HS-27A (cell line): ENCODE measurements around the gene LYSMD3.
"Not testable (repeated sequence)": the region's sequence is repeated elsewhere in the genome, so short reads cannot be mapped to it uniquely, and the experiment has no call there.

Source experiments
- DNase-seq: peaks from one replicate; pipeline ENCODE4 v3.0.0-alpha.2; 2012; ENCODE audit warnings: low read depth, missing footprints

The LYSMD3 gene

DNA sequence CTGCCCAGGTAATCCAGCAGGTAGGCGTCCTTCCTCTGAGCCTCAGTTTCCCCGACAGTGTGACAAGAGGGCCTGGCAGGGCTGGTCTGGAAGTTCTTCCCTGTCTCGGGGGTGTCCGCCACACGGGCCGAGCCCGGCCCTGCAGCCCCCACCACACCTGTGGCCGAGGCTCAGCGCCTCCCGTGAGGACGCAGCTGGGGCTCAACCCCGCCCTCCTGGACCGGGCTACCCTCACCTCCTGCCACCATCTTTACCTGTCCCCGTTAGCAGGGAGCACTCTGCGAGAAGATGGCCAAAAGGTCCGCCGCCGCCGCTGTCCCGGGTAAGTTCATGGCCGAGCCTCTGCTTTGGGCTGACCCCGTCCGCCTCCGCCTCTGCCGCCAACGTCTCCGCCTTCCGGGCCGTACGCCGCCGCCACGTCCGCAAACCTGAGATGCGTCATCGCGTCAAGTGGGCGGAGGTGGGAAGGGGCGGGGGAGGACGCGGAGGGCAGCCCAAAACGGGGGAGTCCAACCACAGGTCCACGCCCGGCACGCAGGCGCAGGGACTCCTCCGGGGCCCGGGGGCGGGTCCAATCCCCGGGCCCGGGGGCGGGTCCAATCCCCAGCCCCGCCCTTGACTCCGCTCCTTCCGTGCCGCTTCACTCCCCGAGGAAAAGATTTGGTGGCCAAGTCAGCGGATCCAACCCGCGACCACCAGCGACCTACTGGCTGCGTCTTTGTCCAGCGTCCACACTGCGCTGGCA lies at the start of gene LYSMD3:
LYSMD3 (minus strand) TSS at position 391 of the 745 bp plus-strand sequence. CDS start 4,295 bp downstream, outside the sequence.
- peak; percentile 58 for DNase-seq

DNA sequence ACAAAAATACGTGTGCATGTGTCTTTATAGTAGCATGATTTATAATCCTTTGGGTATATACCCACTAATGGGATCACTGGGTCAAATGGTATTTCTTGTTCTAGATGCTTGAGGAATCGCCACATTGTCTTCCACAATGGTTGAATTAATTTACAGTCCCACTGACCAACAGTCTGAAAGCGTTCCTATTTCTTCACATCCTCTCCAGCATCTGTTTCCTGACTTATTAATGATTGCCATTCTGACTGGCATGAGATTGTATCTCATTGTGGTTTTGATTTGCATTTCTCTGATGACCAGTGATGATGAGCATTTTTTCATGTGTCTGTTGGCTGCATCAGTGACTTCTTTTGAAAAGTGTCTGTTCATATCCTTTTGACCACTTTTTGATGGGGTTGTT lies 47.2 kb upstream of the LYSMD3 start:
- DNase-seq: not testable (repeated sequence)

DNA sequence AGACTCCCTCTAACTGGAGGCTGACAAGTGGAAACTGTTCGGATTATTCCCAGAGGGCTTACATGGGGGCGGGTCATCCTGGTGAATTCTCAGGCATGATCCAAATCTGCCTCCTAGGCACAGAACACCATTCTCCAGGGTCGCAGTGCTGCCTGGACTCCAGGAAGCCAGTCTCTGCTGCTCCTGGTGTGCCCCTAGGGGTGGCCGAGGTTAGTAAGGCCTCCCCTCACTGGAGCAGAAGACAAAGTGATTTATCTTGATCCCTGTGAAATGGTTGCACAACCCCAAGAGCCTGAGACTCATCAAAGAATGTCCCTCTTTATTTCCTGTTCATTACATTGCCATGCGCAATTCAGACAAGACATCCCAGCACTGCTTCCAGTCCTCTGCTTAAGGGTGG lies 46.3 kb upstream of the LYSMD3 start:
- no peak for DNase-seq

DNA sequence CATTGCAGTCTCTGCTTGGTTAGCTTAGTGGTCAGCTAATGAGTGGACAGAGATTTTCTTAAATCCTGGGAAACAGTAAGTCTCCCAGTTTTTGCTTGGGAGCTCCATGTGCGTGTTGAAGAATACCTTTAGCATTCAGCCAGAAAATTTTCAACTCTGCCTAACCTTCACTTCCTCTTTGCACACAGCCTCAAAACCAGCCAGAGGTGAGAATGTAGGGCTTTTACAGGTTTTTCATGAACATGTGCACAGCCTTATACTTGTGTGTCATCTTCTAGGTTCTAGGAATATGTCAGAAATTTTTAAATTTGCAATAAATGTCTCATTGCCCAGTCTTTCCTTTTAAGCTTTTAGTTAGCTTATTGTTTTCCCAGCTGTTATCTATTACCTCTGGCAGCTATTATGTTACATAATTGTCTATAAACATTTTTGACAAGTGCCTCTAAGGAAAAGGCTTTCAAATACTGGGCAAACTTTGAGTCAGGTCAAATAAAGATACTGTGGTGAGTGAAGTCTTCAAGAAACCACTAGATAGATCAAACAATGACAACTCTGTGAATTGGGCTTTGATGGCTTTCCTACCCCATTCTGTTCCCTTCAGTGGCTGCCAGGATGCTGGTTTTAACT lies 41.9 kb upstream of the LYSMD3 start:
- no peak for DNase-seq

DNA sequence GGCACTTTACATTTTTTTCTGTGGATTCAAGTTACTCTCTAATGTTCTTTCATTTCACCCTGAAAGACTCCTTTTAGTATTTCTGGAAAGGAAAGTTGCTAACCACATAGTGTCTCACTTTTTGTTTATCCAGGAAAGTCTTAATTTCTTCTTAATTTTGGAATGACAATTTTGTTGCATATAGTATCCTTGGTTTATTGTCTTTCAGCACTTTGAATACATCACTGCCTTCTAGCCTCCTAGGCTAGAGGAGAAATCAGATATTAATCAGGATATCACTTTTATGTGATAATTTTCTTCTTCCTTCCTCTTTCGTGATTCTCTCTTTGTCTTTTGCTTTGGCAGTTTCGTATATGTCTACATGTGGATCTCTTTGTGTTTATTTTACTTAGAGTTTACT lies 40.6 kb upstream of the LYSMD3 start:
- no peak for DNase-seq

DNA sequence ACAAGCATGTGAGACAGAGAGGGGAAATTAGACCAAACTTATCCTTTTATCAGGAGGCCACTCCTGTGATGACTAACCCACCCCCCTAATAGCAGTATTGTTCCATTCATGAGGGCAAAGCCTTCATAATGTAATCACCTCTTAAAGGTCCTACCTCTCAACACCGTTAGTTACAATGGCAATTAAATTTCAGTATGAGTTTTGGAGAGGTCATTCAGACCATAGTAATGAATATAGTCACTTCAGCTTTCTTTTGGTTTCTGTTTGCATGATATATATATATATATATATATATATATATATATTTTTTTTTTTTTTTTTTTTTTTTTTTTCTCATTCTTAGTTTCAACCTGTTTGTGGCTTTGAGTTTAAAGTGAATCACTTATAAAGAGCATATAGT lies 39.7 kb upstream of the LYSMD3 start:
- no peak for DNase-seq

DNA sequence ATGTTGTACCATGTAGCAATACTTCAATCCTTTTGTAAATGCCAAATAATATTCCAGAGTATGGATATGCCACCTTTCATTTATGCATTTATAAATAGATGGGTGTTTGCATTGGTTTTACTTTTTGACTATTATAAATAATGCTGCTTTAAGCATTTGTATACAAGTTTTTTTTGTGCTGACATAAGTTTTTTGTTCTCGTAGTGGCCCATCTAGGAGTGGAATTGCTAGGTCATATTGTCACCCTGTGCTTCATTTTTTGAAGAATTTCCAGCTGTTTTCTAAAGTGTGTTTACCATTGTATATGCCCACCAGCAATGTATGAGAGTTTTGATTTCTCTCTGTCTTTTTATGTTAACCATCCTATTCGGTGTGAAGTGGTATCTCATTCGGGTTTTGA lies 36.1 kb upstream of the LYSMD3 start:
- no peak for DNase-seq

DNA sequence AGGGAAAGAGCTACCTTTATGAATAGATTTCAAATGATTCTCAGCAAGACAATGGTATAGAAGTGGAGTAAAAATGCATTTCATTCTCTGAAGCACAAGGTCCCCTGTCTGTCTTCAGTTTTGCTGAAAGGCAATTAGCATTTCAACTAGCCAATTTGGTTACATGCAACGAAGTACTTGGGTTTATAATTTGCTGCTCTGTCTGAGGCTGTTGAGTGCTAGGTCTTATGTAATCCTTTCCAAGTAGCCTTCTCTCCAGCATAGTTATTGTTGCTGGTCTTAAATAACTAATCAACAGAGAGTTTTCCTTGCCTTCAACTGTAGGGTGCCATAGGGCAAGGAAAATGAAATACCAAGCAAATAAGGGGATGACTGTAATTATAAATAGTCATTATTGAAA lies 33.7 kb upstream of the LYSMD3 start:
- DNase-seq: no peak

DNA sequence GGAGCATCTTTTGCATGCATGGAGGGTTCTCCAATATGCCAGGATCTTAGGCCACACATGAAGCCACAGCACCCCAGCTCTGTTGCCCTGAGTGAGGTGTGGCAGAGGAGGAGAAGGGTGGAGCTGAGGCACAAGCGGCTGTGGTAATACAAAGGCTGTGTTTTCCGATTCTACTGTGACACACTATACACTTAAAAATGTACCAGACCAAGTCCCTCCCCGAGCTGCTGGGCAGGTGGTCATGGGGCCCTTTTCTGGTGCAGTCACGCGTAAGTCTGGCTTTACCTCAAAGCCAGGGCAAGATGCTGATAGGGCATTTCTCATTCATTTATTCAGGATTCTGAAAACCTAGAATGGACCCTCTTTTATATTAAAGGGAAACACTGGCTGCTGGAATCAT lies 33.0 kb upstream of the LYSMD3 start:
- no peak for DNase-seq

DNA sequence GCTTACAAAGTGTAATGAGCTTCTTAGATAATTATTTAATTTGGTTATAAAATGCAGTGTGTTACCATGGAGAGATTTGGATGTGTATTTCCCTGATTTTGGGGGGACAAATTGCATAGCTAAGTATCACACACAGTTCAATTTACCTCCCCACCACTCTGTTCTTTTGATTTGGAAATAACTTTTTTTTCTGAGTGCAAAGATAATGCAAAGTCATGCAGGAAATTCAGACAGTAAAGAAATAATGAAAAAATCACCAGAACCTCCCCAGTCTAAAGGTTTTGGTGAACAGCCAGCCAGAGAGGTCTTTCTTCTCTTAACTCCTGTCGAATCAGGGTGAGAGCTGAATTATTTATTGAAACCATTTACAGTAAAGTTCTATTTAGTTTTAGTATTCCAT lies 32.4 kb upstream of the LYSMD3 start:
- no peak for DNase-seq

DNA sequence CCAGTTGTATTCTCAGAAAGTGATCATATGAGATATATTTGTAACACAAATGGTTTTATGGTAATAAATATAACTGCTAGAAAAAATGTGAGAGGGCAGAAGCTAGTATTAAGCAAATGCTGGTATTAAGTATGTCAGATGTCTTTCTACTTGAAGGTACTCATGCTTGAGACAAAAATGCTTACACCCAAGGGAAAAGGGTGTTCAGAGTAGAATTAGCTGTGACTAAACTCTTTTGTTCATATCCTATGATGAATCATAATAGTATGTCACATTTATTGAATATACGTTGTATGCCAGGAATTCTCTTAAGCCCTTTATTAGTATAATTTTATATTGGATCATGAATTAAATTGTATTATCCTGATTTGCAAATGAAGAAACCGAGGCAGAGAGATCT lies 31.4 kb upstream of the LYSMD3 start:
- no peak for DNase-seq

DNA sequence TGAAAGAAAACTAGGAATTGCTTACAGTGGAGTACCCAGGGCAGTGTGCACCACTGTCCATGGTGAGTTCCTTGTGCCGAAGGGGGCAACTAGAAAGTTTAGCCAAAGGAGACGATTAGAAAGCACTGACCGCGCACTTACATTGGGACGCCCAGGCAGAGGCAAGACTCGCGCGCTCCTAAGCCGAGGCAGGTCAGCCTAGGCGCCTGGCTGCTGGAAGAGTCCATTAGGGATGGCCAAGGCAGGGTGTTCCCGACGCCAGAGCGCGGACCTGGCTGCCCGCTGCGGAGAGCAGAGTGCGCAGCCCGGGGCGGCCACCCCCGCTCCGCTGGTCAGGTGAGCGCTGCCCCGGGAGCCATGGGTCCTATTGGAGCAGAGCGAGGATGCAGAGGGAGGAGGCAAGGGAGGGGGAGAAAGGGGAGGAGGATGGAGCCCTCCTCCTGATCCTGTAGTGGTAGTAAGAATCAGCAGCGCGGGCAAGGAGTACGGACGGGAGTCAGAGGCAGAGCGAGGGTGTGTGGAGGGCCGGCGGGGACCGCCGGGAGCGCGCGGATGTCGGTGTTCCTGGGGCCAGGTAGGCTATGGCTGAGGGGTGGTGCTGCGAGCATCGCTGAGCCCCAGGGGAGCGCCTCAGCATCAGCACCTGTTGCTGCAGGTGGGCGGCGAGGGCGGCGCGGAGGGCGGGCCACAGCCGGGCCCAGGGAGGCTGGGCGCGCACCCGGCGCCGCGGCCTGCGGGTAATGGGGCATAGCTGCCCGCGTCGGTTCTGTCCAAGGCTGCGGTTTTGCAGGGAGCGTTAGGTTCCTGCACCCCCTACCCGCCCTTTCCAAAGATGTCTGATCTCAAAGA lies 29.2 kb upstream of the LYSMD3 start, which contains the start of gene ADGRV1:
ADGRV1 (plus strand) TSS at position 454 of the 849 bp plus-strand sequence; CDS start at position 553, 99 bp downstream.
- no peak for DNase-seq

DNA sequence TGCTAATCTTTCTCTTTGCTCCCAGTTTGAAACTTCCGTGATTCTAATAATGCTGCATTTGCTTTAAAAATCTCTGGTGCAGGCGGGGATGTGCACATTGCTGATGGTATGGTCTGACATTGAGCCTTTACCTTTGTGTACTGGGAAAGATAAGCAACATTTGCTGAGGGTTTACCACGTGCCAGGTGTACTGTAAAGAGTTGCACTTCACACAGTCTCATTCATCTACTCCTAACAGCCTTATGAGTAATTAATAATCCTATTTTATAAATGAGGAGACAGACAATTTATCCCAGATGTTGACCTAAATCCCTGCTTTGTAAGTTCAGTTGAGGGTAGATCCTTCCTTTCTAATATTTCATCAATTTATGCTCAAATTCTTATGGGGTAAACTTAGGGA lies 28.5 kb upstream of the LYSMD3 start:
- DNase-seq: no peak

DNA sequence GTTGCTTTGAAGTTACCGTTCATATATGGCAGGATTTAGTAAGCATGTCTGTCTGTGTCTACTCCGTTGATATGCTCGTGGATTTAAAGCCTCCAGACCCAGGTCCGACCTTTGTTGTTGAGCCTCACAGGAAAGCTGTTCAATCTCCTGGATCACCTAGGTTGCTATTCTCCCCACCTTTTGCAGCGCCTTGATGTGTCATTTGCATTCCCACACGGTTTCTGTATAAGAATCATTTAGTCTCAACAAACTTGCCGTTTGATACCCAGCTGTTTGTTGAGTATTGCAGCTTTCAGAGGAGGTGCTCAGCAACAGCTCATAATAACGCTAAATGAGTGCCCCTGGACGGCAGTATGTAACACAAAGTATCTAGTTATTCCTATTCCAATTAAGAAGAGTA lies 28.0 kb upstream of the LYSMD3 start:
- no peak for DNase-seq

DNA sequence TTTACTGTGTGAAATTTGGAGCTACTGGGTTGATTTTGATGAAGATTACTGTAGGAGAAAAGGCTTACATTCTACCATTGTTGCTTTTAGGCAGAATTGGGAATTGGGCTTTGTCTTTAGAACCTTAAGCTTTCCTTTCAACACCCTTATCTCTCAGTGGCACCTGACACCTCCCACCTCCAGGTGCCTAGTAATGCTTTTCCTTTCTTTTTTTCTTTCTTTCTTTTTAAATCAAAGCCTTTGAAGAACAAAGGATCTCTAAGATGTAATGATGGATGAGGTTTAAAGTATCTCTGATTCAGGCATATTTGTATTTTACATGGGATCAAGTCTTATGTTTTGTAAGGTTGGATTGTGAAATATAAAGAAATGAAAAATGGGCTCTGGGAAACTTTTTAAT lies 26.3 kb upstream of the LYSMD3 start:
- DNase-seq: no peak

DNA sequence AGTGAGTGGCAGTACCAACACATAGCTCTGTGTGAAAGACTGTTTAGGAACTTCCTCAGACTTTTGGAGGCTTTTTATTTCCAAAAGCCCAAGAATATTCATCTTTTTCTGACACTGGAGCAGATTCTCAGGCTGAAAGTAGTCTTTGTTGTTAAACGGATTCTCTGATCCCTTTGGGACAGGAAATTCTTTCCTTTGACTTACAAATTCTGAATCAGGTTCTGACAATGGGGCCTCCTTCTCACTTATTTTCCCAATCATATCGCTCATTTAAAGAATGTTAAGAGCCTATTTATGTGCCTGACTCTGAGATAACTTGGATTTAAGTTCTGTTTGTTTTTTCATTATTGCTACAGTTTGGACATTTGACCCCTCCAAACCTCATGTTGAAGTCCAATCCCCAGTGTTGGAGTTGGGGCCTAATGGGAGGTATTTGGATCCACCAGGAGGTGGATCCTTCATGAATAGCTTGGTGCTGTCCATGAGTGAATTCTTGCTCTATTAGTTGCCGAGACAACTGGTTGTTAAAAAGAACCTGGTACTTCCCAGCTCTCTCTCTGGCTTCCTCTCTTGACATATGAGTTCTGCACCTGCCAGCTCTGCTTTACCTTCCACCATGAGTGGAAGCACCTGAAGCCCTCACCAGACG lies 25.1 kb upstream of the LYSMD3 start:
- no peak for DNase-seq

DNA sequence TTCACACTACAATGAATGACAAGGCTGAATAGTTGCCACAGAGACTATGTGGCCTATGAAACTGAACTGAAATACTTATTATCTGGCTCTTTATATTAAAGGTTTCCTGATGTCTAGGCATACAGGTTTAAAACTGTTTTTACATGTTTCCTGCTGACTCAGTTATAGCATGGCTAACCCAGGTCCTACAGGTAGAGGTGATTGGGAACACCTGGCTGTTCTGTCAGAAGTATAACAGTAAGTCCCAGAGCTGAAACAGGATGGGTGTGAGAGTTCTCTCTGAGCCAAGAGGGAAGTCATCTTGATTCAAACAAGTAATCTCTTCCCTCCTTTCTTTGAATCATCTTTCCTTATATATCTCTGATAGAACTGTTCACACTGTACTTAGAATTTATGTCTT lies 24.3 kb upstream of the LYSMD3 start:
- no peak for DNase-seq

DNA sequence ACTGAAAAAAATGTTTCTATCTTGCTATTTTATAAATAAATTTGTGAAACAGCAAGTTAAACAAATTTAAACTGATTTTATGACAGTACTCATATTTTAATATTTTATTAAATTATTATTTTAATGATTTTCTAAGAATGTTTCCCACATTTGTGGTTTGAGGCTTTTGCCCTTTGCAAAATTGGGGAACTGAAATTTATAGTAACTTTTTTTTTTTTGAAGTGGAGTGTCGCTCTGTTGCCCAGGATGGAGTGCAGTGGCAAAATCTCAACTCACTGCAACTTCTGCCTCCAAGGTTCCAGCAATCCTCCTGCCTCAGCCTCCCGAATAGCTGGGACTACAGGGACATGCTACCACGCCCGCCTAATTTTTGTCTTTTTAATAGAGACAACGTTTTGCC lies 22.0 kb upstream of the LYSMD3 start:
- DNase-seq: no peak

DNA sequence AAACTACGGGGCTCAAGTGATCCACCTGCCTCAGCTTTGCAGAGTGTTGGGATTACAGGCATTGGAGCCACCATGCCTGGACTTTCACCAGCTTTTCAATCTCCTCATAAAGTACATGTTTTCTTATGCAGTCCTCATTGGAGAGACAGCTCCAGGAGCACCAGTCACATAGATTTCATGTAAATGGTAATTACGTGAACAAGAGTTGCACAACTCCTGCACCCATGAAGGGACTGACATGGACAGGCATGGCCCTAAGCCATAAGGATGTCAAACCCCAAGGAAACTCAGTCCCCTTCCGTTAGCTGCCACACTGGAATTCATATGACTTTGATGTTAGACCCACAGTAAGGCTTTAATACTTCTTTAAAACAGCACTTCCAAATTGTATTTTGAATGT lies 21.6 kb upstream of the LYSMD3 start:
- no peak for DNase-seq

DNA sequence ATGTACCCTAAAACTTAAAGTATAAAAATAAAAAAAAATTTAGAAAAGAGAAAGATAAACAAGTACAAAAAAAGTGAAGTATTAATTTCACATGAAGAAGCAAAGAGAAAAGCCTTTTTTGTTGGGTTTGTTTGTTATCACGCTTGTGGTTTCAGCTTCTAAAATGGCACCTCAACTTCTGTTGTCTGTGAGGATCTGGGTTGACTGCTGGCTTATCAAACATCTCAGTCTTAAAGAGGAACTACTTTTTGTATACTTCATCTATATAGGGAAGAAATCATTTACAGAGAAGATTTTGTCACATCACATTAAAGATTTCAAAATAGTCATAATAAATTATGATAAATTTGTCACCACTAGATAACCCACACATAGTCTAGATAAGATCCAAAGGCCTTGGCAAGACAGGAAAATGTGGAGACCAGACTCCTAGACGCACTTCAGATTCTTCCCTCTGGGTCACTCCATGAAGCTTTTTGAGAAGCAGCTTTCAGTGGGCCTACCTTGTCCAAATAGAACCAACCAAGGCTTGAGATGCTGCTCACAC lies 20.4 kb upstream of the LYSMD3 start:
- DNase-seq: no peak

DNA sequence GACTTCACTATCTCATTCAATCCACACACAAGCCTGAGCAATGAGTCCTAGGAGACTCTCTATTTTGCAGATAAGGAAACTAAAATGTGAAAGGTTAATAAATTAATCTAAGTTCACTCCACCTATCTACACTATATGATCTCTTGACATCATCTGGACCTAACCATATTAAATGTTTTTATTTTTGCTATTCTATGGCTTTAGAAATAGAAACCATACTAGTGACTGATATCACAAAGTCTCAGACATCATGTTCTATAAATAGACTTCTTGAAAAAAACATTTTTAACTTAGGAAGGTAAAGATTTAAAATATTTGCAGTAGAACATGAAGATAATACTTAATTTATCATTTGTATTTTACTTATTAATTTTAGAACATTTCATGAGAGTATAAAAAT lies 19.8 kb upstream of the LYSMD3 start:
- no peak for DNase-seq

DNA sequence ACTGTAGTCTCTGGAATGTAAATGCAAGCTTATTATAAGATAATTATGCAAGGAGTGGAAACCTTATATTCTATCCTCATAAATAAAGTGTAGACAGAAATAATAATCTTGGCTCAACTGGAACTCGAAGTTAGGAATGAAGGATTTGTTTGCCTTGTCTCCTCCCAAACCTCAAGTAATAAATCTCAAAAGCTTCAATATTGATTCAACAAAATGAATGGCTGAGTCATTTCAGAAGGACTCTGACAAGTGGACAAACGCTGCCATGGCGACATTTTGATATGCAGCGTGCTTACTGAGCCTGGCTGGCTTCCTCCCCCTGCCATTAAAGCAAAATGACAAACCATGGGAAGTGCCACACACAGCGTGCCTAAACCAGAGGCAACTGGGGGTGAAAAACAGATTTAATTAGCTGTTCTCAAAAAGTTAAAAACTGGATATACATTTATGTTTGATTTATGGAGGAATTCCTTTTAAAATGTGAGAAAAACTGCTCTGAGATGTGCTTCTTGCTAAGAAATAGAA lies 18.7 kb upstream of the LYSMD3 start:
- no peak for DNase-seq
